Germinal center (tissue), 1 donor: ENCODE measurements around the gene UGGT2.
"Not testable (repeated sequence)": the region's sequence is repeated elsewhere in the genome, so short reads cannot be mapped to it uniquely, and the experiment has no call there.

Experiments used
- DNase-seq: peaks from one replicate; pipeline ENCODE4 v3.0.0; 2012; ENCODE audit warnings: mixed read lengths, low spot score

UGGT2 gene

DNA sequence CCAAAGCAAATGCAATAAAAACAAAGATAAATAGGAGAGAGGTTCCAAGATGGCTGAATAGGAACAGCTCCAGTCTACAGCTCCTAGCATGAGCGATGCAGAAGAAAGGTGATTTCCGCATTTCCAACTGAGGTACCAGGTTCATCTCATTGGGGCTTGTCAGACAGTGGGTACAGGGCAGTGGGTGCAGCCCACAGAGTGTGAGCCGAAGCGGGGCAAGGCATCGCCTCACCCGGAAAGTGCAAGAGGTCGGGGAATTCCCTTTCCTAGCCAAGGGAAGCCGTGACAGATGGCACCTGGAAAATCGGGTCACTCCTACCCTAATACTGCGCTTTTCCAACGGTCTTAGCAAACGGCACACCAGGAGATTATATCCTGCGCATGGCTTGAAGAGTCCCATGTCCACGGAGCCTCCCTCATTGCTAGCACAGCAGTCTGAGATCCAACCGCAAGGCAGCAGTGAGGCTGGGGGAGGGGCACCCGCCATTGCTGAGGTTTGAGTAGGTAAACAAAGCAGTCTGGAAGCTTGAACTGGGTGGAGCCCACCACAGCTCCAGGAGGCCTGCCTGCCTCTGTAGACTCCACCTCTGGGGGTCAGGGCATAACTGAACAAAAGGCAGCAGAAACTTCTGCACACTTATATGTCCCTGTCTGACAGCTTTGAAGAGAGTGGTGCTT, 6.6 kb downstream of the UGGT2 start:
- DNase-seq = not testable (repeated sequence)

DNA sequence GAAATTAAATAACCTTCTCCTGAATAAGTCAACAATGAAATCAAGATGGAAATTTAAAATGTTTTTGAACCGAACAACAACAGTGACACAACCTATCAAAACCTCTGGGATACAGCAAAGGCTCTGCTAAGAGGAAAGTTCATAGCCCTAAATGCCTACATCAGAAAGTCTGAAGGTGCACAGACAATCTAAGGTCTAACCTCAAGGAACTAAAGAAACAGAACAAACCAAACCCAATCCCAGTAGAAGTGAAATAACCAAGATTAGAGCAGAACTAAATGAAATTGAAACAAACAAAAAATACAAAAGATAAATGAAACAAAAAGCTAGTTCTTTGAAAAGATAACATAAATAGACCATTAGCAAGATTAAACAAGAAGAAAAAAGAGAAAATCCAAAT, 9.0 kb downstream of the UGGT2 start:
- no peak for DNase-seq

DNA sequence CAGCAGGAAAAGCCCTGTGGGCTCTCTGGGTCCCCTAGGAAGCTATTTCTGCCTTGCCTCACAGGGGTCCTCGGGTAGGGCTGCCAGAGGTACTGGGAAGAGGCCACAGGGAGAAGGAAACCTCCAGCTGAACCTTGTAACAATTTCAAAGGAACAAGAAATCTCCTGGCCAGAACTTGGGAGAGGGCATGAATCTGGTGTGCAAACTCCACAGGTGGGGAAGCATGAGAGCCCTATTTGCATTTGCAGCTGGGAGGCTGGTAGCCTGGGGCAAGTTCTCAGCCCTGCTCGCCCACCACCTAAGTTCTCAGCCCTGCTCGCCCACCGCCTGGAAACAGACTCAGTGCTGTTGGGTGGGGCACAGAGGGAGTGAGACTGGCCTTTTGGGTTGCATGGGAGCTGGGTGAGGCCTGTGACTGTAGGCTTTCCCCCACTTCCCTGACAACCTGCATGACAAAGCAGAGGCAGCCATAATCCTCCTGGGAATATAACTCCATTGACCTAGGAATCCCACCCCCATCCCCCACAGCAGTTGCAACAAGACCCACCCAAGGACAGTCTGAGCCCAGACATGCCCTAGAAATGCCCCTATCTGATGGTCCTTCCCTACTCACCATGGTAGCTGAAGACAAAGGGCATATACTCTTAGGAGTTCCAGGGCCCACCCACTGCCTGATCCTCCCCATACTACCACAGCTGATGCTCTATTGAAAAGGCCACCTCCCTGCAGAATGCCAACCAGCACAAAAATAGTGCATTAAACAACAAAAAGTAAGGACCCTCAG, 11.7 kb downstream of the UGGT2 start:
- no peak for DNase-seq

DNA sequence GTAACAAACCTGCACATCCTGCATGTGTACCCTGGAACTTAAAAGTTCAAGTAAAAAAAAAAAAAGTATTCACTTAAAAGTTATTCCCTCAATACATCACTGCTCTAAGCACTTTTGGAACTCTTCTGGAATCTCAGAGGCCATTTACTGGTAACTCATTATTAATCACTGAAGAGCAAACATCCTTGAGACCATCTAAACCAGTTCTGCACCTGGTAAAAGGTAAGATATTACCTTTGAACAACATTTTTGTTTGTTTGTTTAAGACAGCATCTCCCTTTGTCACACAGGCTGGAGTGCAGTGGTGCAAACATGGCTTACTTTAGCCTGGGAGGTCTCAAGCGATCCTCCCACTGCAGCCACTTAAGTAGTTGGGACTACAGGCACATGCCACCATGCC, 16.7 kb downstream of the UGGT2 start:
- DNase-seq = no peak

DNA sequence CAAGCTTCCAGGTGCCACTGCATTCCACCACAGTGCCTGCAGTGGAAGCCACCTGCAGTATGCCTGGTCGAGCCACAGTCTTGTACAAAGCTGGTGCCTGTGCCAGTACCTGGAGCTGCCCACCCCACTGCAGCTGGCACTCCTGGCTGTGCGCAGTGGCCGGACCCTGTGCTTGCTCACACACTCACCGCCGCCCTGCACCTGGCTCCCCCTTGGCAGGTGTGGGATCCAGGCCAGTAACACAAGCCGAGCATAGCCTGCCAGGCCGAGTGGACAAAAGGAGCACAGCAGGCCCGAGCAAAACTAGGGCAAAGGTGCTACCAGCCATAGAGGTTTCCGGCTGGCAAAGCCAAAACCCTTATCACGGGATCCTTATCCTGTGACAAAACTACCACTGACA, 18.5 kb downstream of the UGGT2 start:
- no peak for DNase-seq

DNA sequence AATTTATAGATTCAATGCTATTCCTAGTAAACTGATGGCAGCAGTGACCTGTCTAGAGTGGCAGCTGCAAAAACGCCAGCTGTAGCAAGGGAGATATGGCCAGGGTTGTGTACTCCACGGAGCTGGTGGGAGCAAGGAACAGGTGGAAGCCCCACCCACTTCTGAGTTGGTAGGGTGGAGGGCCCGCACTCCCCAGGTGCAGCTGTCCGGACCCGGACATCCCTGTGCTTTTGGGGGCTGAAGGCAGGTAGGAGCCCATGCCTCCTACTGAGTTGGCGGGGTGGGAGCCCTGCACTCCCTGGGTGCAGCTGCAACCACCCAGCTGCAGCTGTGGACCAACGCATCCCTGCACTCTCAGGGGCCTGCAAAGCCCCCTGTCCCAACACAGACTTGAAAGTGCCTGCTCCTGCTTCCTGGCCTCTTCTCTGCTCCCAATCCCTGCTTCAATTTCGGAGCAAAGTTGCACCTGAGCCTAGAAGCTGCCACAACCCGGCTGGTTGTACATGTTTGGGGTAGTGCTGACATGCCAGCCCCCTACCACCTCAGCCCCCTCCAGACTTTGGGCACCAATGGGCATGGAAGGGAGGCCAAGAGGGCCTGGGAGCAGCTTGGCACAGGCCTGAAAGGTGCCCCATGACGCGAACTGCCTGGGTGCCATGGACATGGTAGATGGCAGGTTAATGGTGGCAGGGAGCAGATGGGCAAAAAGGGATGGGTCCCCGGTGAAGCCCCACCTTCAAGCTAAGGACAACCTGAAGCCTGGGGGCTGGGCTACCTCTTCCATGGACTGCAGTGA, 19.8 kb downstream of the UGGT2 start:
- DNase-seq = no peak

DNA sequence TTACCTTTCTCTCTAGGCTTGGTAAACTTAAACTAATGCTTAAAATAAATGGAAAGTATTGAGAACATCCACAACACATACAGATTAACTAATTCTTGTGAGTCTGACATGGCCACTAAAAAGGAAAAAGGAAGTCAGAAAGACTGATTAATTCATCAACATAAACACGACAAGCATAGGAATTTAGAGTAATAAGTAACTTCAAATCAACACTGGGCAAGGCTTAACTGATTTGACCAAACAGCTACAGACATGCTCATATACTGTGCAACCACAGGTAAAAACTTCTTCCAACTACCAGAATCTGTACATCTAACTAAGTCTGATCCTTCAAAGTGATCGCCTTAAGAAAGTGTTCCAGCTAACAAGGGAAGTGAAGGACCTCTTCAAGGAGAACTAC, 20.5 kb downstream of the UGGT2 start:
- DNase-seq = no peak

DNA sequence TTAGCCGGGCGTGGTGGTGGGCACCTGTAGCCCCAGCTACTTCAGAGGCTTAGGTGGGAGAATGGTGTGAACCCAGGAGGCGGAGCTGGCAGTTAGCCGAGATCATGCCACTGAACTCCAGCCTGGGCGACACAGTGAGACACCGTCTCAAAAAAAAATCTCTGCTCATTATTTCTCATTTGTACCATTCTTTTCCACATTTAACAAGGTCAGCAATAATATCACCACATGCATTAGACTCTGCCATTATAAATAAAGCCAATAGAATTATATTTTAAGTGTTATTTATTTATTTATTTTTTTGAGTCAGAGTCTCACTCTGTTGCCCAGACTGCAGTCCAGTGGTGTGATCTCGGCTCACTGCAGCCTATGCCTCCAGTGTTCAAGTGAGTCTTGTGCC, 24.2 kb downstream of the UGGT2 start:
- DNase-seq = no peak

DNA sequence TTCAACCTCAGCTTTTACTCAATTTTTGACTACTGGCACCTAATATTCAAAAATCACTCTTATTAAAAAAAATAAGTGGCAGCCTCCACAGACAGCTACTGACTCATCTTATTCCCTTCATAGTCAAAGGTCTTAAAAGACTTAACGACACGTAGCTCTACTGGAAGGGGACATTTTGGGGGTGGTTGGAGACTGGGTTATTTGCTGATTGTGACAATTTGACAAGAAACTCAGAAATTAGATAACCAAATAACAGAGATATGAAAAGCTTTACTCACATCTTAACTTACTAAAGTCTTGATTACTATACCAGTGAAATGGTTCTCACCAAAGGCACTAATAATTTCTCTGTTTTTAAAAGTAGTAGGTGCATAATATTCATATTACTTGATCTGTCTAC, 25.7 kb downstream of the UGGT2 start:
- DNase-seq = no peak

DNA sequence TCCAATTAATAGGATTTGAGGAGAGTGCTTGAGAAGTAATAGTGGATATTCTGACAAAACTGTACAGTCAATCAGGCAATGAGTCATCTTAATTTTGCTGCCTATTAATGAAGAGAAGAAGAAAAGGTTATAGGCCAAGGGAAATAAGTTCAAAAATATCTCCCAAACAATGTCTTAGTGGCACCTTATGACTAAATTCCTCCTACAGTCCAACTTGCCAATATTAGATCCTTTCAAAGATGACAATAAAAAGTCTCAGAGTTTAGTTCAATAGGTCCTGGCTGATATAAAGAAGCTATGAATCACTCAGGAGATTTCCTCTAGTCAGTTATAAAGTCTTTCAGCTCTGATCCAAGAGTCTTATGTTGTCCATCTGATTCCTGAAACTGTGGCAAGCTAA, 27.9 kb downstream of the UGGT2 start:
- DNase-seq = no peak

DNA sequence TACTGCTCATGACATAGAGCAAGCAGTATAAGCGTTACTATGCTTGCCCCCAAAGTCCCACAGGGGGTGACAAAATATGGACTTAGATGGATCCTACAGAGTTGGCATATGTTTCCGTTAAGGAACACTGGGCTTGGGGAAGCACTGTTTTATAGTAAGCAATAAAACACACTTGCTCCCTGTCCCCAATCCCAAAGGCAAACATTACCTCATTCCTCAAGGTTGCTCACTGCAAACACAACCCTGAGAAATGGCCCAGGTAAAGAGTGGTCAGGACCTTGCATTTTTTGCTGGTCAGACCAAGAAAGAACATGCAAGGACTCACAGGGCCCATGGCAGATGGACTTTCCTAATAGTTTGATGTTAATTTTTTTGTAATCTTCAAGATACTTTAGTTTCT, 32.3 kb downstream of the UGGT2 start:
- DNase-seq = no peak

DNA sequence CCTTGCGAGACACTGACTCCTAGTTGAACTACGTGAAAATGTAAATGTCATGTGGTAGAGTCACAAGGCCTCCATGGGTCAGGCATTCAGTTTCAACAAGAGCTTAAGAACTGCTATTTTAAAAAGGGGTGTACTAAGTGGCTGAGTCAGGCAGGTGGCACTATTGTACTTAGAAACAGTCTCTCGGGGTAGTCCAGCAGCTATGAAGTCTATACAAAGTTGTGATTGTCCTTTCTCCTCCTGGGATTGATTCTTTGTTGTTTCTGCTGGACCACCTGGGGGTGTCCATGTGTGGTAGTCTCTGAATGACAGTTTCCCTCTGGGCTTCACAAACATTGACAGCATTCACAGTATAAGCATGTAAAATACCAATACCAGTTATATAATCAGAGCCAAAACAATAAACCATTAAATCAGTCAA, 33.0 kb downstream of the UGGT2 start:
- peak; percentile 23 for DNase-seq

DNA sequence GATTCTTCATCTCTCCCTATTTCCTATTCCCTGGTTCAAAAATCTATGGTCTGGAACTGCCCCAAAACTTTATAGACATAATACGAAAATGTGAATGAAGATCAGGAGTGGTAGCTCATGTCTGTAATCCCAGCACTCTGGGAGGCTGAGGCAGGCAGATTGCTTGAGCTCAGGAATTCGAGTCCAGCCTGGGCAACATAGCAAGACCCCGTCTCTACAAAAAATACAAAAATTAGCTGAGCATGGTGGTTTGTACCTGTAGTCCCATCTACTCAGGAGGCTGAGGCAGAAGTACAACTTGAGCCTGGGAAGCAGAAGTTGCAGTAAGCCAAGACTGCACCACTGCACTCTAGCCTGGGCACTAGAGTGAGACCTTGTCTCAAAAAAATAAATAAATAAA, 35.1 kb downstream of the UGGT2 start:
- no peak for DNase-seq

DNA sequence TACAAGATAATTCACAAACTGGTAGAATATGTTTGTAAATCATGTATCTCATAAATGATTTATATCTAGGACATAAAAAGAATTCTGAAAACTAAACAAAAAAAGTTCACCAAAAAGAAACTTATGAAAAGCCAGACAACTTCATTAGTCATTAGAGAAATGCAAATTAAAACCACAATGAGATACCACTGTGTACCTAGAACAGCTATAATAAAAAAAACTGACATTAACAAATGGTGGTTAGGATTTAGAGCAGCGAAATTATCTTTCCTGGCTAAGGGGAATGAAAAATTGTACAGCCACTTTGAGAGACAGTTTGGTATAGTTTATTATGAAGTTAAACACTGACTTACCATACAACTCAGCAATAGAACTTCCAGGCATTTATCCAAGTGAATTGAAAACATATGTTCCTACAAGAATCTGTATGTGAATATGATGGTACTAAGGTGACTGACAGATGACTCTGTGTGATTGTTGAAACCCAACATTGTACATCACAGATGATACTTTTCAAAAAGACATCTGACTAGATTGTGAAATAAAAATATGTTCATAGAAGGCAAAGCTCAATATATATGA, 41.8 kb downstream of the UGGT2 start:
- DNase-seq = no peak

DNA sequence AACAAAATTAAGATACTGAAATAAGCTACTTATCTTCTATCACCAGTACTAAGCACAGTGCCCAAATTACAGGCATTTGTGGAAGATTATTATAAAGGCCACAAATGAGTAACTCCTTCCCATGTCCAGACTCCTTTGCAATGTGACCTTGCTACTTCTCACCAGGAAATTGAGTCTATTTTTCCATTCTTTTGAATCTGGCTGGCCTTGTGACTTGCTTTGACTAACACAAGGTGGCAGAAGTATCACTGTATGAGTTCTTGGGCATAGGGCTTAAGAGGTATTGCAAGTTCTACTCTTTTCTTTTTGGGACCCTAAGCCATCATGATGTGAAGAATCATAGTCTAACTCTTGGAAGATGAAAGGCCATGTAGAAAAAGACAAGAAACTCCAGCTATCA, 49.9 kb downstream of the UGGT2 start:
- DNase-seq = no peak

DNA sequence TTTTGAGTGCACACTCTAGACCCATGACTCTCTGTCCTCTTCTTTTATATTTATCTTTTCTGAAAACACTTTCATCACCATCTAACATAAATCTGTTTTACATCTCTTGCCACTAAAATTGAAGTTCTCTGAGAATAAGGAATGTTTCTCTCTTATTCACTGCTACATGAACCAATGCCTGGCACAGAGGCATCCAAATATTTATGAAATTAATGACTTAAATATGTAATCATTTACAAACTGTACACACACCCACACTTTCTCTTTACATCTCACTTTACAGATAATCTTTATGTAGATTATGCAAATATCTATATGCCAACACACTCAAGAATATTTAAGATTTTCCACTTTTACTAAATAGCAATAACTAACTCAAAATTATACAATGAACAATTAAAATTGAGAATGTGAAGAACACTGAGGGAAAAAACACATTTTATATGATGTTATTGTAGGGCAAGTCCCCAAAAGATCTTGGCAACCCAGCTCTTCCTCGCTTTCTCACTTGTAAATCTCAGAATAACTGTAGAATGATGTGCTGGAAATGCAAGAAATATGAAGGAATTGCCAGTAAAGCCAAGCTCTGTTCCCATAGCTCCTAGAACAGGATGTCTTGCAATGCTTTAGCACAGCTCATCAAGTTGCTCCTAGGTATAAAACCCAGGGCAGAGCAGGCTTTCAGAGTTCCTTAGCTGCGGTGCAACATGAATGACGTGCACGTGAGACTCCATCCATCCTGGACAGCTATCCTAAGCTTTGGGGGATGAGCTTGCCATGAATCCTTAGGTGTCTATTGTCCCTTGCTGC, 50.7 kb downstream of the UGGT2 start:
- DNase-seq = no peak

DNA sequence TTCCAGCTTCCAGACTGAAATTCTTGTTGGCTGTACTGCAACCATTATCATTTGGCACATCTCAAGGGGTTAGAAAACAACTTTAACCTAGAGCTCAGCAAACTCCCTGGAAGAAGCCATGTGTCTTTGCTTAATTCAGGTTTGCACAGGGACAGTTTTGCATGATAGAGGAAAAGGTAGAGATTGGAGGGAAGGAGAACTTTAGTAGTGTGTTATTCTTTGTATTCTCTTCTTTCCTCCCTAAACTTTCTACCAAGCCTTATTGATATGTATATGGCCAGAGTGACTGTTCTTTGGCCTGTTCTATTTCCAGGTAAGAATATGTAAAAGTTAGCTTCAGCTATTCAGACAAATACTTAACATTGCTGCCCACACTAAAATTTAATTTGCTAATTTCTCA, 53.1 kb downstream of the UGGT2 start:
- DNase-seq = no peak

DNA sequence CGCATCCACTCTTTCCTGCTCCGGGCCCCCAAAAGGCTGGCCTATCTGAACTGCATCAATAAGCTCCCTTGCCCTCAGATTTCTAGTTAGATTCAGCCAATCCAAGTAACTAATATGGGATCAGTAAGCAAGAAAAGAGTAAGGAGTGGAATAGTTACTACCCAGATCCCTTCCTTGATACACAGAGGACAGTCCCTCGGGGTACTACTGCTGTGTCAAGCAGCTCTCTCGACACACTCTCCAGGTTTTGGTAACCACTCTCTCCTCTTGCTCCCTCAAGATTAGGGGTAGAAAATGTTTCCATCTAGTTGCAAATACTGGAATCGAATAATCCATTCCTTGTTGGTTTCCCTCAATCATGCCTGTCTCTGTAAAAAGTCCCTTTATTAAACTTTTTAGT, 65.4 kb downstream of the UGGT2 start:
- DNase-seq = no peak

DNA sequence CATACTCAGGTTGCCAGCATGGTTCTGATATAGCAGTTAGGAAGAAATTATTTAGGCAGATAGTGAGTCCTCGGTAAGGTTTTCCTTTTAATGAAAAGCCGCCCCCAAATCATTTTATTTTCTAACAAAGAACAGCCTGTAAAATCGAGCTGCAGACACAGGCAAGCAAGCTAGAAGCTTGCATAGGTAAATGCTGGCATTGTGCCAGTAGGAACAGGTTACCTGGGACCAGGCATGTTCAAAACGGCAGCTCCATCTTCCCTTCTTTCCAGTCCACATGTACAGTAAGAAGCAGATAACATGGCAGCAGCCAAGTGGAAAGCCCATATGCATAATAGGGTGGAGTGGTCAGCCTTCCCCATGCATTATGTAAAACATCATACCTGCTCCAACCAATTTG, 71.1 kb downstream of the UGGT2 start:
- no peak for DNase-seq

DNA sequence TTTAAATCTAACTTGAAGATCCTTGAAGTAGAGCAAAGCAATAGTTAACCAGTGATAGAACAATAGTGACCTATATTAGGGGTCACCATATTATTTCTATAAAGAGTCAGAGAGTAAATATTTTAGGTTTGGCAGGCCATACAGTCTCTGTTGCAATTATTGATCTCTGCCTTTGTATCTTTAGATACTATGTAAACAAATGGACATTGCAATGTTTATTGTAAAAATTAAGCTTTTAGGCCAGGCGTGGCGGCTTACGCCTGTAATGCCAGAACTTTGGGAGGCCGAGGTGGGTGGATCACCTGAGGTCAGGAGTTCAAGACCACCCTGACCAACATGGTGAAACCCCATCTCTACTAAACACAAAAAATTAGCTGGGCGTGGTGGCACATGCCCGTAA, 80.5 kb downstream of the UGGT2 start:
- not testable (repeated sequence) for DNase-seq

DNA sequence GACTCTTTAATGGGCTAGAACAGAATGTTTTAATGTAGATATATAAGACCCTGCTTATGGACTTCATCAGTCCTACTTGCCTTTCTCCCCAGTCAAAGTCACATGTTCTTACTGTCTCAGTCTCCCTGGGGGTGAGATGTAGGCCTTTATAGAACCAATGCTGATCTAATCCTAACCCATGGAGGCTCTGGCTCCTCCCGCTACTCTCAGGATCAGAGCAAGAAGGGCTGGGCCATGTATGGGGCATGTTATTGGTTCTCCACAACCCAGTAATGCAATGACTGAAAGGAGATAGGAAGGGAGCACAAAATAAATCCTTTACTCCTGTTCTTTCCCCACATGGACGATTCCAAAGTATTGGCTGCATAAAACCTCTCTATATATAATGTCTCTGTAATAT, 82.3 kb downstream of the UGGT2 start:
- no peak for DNase-seq

DNA sequence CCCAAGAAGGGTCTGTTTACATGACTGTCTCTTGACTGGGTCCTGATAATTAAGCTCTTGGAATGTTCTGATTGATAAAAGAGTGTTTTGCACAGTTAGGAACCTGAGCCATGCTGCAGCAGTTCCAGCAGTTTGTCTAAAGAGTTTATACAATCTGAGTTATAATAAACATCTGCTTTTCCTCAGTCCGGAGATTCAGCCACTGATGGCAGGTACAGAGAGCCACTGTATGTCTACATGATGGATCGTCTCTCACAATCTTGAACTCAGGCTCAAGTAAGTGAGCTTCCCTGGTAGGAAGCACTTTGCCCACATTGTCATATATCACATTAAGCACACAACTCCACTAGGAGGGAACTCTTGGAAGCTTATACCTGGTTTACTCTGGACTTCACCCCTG, 84.3 kb downstream of the UGGT2 start:
- no peak for DNase-seq
